Measurements from ENCODE around the gene ACBD4.

Gene ACBD4

DNA sequence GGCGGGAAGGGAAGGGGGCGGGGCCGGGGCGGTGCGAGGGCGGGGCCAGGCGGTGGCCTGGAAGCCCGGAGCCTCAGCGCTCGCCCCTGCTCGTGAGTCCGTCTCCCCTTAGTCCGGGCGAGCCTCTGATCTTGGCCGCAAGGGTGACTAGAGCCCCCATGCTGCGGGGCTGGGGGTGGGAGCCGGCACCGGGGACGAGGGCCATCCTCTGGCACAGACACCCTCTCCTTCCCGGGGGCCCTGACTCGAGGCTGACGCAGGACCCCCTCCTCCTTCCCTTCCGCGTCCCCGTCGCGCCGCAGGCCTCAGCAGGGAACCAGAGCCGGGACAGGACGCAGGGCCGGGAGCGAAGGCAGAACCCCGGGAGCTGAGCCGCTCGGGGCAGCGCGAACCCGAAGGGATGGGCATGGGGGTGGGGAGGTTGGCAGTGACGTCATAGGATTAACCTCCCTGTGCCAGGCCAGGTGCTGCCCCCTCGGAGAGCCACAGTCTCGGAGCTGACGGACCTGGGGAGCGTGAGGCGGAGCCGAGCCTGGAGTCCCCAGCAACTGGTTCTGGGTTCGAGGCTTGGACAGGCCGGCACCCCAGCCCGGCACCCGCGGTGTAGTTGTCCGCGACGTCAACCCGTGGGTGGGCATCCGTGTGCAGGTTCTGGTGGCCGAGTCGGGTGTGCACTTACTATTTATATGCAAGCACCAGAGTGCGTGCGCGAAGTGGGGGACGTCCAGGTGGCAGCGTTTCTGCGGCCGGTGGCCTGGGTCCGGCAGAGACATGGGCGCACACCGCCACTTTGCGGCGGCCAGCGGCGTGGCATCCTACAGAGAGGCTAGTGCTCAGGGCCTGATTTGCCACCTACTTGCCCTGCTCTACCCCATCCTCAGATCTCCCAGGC lies 2.7 kb upstream of the ACBD4 start:
- Histone ChIP-seq H2AFZ (ENCODE audit: low read depth) (peak overlapping the region; percentile 95), H3K79me2 (ENCODE audit: insufficient read depth, low read depth) (no peaks in the 10 kb centered on the region), H3K36me3 (ENCODE audit: insufficient read depth) (no peaks in the 10 kb centered on the region), H3K27me3 (ENCODE audit: insufficient read depth, low read depth) (no peaks in the 10 kb centered on the region), H3K4me1 (ENCODE audit: low read depth, poor library complexity, severe bottlenecking) (peaks cover 12% of the 10 kb centered on the region), H3K4me3 (IDR thresholded peaks at IDR 0.05; ENCODE audit: insufficient read depth, low read depth, low read length) (no peak overlapping the region), H3K27ac (peak overlapping the region; percentile 89), H4K20me1 (ENCODE audit: insufficient read depth) (no peaks in the 10 kb centered on the region), H3K4me2 (peak overlapping the region; percentile 77), H3K9ac (peak overlapping the region; percentile 80)
- TF ChIP-seq, protein P1, sequence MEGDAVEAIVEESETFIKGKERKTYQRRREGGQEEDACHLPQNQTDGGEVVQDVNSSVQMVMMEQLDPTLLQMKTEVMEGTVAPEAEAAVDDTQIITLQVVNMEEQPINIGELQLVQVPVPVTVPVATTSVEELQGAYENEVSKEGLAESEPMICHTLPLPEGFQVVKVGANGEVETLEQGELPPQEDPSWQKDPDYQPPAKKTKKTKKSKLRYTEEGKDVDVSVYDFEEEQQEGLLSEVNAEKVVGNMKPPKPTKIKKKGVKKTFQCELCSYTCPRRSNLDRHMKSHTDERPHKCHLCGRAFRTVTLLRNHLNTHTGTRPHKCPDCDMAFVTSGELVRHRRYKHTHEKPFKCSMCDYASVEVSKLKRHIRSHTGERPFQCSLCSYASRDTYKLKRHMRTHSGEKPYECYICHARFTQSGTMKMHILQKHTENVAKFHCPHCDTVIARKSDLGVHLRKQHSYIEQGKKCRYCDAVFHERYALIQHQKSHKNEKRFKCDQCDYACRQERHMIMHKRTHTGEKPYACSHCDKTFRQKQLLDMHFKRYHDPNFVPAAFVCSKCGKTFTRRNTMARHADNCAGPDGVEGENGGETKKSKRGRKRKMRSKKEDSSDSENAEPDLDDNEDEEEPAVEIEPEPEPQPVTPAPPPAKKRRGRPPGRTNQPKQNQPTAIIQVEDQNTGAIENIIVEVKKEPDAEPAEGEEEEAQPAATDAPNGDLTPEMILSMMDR (conservative IDR thresholded peaks at IDR 0.05; ENCODE audit: low read depth, low read length) = peak; percentile 69

DNA sequence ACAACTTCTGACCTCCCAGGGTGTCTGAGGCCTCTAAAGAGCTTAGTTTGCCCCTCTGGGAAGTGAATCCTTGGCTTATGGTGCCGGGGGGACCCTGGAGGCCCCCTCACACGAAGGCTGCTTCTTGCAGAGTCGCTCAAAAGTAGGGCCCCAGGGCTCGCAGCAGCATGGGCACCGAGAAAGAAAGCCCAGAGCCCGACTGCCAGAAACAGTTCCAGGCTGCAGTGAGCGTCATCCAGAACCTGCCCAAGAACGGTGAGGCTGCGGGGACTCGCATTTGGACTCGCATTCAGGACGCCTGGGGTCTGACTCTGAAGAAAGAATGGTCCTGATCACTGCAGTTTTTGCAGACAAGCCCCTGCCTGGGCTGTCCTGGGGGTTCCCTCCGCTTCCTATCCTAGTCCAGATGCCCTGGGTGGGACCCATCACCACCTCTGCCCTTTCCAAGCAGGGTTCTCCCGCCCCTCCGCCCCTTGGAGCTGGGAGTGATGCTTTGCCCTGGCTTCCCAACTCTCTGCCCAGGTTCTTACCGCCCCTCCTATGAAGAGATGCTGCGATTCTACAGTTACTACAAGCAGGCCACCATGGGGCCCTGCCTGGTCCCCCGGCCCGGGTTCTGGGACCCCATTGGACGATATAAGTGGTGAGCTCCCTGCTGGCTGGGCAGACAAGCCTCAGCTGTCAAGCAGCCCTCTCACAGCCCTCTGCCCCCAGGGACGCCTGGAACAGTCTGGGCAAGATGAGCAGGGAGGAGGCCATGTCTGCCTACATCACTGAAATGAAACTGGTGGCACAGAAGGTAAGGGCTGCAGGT lies 698 bp downstream of the ACBD4 start:
- TF ChIP-seq, protein P1 (conservative IDR thresholded peaks at IDR 0.05; ENCODE audit: low read depth, low read length) = no peak
- peak overlapping the region; percentile 98 for H3K4me2 ChIP-seq
- peaks cover 12% of the 10 kb centered on the region for H3K4me1 ChIP-seq (ENCODE audit: low read depth, poor library complexity, severe bottlenecking)
- no peaks in the 10 kb centered on the region for H3K27me3 ChIP-seq (ENCODE audit: insufficient read depth, low read depth)
- peak overlapping the region; percentile 35 for H3K4me3 ChIP-seq (IDR thresholded peaks at IDR 0.05; ENCODE audit: insufficient read depth, low read depth, low read length)
- H3K36me3 ChIP-seq (ENCODE audit: insufficient read depth) = no peaks in the 10 kb centered on the region
- peak overlapping the region; percentile 17; the same call in 1 of the 2 replicates for H3K27ac ChIP-seq
- no peaks in the 10 kb centered on the region for H4K20me1 ChIP-seq (ENCODE audit: insufficient read depth)
- peak overlapping the region; percentile 72 for H2AFZ ChIP-seq (ENCODE audit: low read depth)
- peak overlapping the region; percentile 48; the same call in 1 of the 2 replicates for H3K9ac ChIP-seq
- no peaks in the 10 kb centered on the region for H3K79me2 ChIP-seq (ENCODE audit: insufficient read depth, low read depth)

DNA sequence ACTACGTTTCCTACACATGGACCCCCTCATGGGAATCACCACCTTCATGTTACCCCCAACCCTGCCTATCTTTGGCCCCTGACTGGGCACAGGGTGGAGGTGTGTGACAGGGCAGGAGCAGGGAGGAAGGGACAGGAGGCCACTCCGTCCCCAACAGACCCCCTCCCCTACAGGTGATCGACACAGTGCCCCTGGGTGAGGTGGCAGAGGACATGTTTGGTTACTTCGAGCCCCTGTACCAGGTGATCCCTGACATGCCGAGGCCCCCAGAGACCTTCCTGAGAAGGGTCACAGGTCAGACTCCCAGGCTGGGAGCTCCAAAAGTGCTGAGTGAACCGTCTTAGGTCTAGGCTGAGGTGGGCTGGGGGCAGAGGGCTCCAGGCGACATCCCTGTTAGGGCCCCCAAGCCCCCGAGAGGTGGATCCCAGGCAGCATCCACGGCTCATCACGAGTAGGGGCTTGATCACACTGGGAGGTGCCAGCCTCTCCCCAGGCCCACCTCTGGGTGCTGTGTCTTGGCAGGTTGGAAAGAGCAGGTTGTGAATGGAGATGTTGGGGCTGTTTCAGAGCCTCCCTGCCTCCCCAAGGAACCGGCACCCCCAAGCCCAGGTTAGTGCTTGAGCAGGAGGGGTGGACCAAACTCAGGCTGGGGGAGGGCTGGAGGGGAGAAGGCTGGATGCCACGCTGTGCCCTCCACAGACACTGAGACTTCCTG lies 1.5 kb downstream of the ACBD4 start:
- Histone ChIP-seq H2AFZ (ENCODE audit: low read depth) (no peak overlapping the region), H4K20me1 (ENCODE audit: insufficient read depth) (no peaks in the 10 kb centered on the region), H3K4me3 (IDR thresholded peaks at IDR 0.05; ENCODE audit: insufficient read depth, low read depth, low read length) (no peak overlapping the region), H3K27ac (no peak overlapping the region), H3K4me1 (ENCODE audit: low read depth, poor library complexity, severe bottlenecking) (peaks cover 9% of the 10 kb centered on the region), H3K79me2 (ENCODE audit: insufficient read depth, low read depth) (no peaks in the 10 kb centered on the region), H3K4me2 (peak overlapping the region; percentile 98; the same call in 1 of the 2 replicates), H3K9ac (no peak overlapping the region), H3K36me3 (ENCODE audit: insufficient read depth) (no peaks in the 10 kb centered on the region), H3K27me3 (ENCODE audit: insufficient read depth, low read depth) (no peaks in the 10 kb centered on the region)
- TF ChIP-seq, protein P1 (conservative IDR thresholded peaks at IDR 0.05; ENCODE audit: low read depth, low read length) = no peak

DNA sequence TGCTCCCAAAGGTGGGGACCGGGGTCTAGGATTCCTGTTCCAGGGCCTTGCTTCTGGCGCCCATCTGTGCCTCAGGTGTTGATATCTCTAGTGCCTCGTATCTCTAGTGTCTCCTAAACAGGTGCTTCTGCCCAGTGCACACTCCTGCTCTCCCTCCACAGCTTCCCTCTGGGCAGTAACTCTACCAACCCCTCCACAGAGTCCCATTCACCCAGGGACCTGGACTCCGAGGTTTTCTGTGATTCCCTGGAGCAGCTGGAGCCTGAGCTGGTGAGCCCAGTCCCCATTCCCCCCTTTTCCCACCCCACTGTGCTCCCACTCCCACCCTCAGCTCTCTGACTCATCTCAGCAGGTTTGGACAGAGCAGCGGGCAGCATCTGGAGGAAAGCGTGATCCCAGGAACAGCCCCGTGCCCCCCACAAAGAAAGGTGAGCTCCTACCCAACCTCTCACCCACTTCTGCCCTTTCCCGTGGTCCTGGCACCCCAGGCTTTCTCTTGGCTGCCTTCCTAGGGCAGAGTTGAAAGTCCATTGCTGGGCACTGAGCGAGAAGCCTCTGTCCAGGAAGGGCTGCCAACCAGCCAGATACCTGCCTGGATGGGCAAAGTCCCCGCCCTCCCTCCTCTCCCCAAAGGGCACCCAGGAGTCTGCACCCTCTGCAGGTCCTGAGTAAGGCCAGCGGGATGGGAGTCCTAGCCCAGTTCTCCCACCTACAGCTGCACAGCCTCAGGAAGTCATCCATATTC lies 2.2 kb downstream of the ACBD4 start:
- Histone ChIP-seq H3K79me2 (ENCODE audit: insufficient read depth, low read depth) (no peaks in the 10 kb centered on the region), H4K20me1 (ENCODE audit: insufficient read depth) (no peaks in the 10 kb centered on the region), H3K27ac (no peak overlapping the region), H3K4me1 (ENCODE audit: low read depth, poor library complexity, severe bottlenecking) (peaks cover 9% of the 10 kb centered on the region), H3K4me2 (no peak overlapping the region), H3K9ac (no peak overlapping the region), H3K36me3 (ENCODE audit: insufficient read depth) (no peaks in the 10 kb centered on the region), H3K4me3 (IDR thresholded peaks at IDR 0.05; ENCODE audit: insufficient read depth, low read depth, low read length) (no peak overlapping the region), H2AFZ (ENCODE audit: low read depth) (no peak overlapping the region), H3K27me3 (ENCODE audit: insufficient read depth, low read depth) (no peaks in the 10 kb centered on the region)
- TF ChIP-seq, protein P1 (conservative IDR thresholded peaks at IDR 0.05; ENCODE audit: low read depth, low read length) = no peak

Data from KMS-11 (cell line).